GM18511 (cell line): ENCODE measurements around the gene CASS4.
"Not testable (repeated sequence)": the region's sequence is repeated elsewhere in the genome, so short reads cannot be mapped to it uniquely, and the experiment has no call there.

Experiments
- ATAC-seq: cut with Tn5 transposase; IDR thresholded peaks from one replicate; pipeline ENCODE4 v1.9.1; 2021; ENCODE audit warnings: mild to moderate bottlenecking, moderate library complexity; ENCODE audit not compliant: unreplicated experiment

Gene CASS4

DNA sequence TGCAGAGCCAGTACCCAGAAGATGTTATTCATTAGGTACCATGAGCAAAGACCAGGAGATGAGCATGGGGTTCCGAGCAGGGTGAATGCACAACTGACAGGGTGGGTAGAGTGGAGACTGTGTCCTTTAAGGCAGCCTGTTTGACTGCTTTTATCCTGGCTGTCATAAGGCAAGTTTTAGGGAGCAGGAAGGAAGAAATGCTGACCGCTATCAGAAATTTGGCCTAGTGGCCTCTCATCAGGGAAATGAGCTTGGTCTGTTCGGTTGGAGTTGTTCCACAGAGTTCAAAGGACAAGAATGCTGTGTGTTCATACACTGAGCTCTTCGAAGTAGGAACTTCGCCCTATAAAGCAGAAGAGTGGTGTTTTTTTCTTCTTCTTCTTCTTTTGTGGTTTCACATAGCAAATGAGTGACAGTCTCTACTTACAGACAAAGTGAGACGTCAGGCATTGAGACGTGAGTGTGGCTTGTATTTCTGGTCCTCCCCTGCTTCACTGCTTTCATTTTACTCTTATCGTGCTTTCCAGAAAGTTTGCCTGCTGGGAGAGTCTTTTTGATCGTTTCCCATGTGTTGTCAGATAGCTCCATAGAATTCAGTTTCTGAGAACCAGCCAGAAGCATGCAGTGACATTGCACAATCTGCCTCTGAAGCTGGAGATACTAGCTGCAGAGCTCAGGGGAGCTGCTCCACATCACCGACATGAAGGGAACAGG is at the start of gene CASS4:
Gene CASS4, plus strand, starts transcription at position 502 of the 714 bp plus-strand sequence. Its CDS starts 199 bp downstream, at position 701.
- ATAC-seq = peak; percentile 82

DNA sequence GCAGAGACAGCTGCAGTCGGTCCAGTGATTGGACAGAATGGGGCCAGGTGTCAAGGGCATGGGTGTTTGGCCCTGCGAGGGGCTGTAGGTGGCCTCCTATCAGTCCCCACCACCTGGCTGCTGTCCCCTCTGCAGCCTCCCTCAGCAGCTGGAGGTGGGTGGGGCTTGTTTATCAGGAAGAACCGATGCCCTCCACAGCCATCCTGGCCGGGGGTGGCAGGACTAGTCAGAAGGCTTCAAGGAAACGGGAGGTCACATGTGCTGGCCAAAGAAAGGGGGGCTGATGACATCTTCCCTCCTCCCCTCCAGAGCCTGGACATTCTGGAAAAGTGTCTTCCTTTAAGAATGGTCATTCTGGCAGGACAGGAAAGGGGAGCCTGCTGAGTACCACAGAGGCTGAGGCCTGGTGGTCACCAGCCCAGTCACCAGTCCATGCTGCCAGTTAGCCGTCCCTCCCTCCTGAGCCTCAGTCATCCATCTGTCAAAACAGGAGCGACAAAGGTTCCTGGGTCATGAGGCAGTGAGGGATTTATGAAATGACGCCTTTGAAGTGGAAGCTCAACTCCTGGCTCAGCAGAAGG is 49.1 kb upstream of the CASS4 start:
- ATAC-seq = no peak

DNA sequence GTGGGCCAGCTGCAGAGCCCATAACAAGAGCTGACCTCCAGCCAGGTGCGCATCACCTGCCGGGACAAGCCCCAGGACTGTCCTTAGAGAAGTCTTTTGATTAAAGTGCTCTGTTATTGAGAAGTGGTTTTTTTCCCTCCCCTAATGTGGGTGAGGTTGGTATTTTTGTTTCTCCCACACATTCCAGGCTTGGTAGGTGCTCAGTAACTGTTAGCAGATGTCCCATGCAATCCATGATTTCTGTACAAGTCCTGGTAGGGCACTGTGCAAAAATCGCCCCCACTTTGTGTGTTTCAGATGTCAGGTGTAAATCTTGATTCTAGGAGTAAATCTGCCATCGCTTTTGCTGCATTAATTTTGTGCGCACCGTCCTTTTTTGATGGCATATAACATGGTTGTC is 48.6 kb upstream of the CASS4 start:
- no peak for ATAC-seq

DNA sequence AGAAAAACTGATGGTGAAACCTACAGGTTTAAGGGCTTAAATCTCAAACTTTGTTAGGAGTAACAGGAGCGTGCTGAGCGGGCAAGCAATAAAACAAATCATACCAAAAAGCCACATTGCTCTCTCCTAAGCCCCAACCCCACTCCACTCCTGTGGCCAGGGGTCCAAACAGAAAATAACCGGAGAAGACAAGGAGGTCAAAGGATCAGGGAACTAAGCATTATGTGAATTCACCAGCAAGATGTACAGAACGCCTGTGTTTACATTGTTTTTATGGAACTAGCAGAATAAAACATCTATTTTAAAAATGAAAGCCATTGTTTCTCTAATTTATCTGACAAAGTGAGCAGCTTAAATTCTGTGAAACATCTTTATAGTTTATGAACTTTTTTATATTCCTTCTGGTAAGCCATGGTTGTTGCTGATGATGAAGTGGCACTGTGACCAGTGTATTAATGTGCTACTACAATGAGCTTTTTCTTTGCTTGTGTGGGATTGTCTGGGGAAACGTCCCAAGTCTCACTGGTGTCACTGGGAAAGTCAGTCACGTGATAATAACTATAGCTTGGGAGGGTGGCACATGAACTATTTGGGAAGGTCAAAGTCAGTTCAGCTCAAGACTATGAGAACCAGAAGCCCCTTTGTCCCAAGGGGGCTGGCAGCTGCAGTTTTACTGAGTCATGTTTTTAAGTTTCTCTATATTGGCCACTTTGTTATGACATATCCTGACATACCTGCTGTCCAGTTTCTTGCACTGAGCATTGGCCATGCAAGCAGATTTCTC is 43.5 kb upstream of the CASS4 start:
- no peak for ATAC-seq

DNA sequence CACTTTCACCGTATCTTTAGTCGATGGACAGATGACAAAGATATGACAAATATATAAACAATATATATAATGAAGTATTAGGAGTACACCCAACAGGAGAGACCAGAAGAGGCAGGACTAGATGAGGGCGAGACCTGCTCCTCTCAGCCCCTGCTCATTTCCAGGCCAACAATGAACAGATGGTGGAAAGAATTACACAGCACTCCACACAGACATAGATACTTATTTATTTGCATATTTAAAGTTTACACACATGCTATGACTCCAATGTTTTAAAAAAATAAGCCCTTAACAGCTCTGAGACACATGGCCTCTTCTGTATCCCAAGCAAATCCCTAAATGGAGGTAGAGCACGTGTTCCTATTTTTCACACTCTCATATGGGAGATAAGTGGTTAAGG is 42.9 kb upstream of the CASS4 start:
- no peak for ATAC-seq

GRCh38 chr20:56371977-56372376 is 40.1 kb upstream of the CASS4 start:
- ATAC-seq = no peak

- no peak for ATAC-seq
Observed at GRCh38 chr20:56372850-56373249, 39.2 kb upstream of the CASS4 start.

- peak; percentile 62 for ATAC-seq
Observed at GRCh38 chr20:56373942-56374341, 38.1 kb upstream of the CASS4 start.

DNA sequence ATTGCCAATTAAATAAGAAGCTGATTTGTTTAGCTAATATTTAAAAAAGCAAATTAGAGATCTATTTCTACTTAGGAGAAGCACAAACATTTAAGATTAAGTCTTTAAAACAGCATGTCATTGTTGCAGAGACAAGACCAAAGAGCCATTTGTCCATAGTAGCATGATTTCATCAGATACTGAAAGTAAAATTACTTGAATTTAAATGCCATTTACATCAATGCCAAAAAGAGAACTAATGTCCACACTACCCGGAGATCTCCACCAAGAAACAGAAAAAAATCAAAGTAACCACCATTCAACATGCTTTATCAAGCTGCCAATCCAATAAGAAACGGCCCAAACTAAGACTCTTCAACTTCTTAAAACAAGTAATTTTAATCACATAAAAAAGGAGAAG is 35.7 kb upstream of the CASS4 start:
- ATAC-seq = no peak

- no peak for ATAC-seq
Observed at GRCh38 chr20:56378386-56378785, 33.7 kb upstream of the CASS4 start.

DNA sequence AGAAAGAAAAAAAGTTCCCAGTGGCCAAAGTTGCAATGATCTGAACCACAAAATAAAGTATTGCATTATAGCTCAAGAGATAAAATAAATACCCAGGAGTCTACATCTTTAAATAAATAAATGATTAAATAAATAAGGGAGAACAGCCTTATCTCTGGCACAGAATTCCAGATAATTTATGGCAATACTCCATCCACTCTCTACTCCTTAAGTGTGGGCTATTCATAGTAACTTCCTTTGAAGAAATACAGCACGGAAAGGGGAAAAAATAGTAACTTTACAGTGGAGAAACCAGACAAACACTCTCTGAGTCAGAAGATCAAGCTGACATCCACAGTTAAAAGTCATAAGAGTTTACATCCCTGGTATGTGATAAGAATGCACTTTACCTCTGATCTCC is 31.7 kb upstream of the CASS4 start:
- no peak for ATAC-seq

DNA sequence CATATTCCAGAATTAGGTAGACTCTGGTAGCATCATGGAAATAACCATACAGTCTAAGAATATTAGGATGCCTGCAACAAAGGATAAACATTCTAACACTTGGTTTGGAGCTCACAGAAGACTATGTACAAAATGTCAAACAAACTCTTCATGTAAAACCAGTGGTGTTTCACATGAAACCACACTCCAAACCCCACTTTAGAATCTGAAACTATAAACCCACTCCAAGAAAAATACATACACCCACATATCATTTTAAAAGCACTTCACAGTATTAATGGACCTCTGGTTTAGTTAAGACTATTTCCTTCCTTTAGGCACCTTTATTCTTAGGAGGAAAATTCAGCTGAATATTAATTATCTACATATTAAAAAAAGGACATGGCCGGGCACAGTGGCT is 30.6 kb upstream of the CASS4 start:
- no peak for ATAC-seq

- no peak for ATAC-seq
Observed at GRCh38 chr20:56382696-56383095, 29.4 kb upstream of the CASS4 start.

DNA sequence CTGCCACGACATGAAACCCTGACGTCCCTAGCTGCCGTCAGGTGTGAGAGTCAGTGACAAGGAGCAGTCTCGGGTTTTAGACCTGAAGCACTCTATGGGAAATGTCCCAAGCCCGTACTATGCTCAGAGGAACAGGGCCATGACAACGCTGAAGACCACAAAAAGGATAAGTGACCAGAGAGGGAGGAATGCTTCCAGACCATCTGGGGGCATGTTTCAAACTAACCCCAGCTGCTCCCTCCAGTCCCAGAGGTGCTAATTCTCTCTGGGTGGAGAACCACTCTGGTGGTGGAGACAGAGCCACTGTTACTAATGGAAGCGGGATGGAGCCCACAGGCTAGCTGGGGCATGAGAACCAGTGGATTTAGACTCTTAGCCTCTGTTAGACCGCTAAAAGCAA is 28.7 kb upstream of the CASS4 start:
- ATAC-seq = no peak

- no peak for ATAC-seq
Observed at GRCh38 chr20:56385130-56385529, 26.9 kb upstream of the CASS4 start.

DNA sequence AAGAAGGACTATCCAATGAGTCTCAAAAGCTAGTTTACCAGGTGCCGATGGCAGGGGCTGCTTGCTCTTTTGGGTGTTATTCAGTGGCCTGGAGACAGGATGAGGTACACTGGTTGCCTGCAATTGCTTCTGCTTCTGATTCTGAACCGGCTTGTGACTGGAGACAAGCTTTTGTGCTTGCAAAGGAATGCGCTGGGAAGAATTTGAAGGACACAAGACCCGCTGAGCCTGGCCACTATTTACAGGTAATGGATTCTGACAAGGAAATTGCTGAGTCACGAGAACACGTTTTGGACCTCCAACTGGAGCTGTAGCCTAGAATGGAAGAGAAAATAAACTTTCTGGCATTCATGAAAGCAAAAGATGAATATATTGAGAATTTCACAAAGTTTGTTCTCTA is 25.8 kb upstream of the CASS4 start:
- no peak for ATAC-seq

- no peak for ATAC-seq
Observed at GRCh38 chr20:56388882-56389281, 23.2 kb upstream of the CASS4 start.

DNA sequence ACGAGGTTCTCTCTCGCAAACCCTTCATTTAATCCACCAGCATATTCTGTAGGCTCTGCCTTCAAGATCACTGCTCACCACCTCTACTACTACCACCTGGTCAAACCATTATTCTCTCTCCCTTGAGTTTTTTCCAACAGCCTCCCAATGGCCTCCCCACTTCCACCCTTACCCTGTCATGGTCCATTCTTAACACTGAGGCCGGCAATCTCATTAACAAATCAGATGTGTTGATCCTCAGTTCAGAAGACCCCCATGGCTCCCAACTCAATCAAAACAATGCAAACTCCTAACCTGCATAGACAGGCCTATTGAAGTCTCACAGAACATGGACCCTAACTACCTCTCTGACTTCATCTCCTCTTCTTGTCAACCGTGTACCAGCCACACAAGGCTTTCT is 22.3 kb upstream of the CASS4 start:
- no peak for ATAC-seq

GRCh38 chr20:56390396-56390795 is 21.7 kb upstream of the CASS4 start:
- ATAC-seq = not testable (repeated sequence)

DNA sequence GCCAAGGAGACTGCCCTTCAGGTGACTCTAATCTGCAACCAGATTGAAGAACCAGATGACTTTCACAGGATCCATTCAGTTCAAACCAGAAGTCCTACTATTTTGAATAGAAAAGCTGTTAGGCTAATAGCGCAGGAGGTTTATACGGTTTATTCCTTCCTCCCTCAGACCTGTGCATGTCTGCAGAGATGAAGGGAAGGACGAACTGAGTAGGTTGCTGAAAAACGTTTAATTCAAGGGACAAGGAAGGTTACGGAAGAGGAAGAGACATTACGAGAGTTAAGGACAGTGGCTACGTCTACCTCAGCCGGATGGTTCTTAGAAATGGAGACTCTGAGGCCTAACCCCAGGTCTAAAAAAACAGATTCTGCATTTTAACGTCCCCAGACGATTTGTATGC is 21.0 kb upstream of the CASS4 start:
- no peak for ATAC-seq

DNA sequence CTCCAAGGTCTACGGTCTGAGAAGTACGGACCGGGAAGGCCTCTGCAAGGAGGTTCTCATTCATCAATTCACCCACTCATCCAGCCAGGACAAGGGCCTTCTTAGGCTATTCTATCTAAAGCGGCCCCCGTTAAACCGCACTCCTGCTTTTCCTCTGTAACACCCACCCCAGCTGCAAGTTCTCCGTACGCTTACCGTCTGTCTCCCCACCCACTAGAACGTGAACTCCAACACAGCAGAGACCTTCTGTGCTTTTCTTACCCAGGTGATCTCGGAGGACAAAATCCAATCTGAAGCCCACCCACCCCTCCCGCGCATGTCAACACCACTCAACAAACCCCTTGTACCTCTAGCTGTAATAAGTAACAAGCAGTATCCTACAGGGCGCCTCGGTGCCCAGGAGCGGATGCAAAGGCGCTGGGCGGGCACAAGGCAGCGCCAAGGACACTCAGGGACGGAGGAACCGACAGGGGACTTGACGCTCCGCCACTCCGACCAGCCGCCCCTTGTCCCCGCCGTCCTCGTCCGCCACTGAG is 20.4 kb upstream of the CASS4 start:
- ATAC-seq = peak; percentile 47
